Spleen (tissue), 7 donors: ENCODE results near the gene PIPOX.

Experiments used
- POLR2A ChIP-seq, 3 donors: fragments of 450-650 bp; IDR thresholded peaks; one replicate each; pipeline ENCODE4 v1.5.1; 2017; ENCODE audit warnings: antibody characterized with exemption in 3 of 3, mild to moderate bottlenecking in 1 of 3
- TF ChIP-seq, protein P1 (sequence below), 11 experiments: fragments of 200-600 bp in 7 of 11; fragments of 450-650 bp in 4 of 11; sonication (generic) in 4 of 11; IDR thresholded peaks in 8 of 11; conservative IDR thresholded peaks in 3 of 11; 1 replicate in 7 of 11; 2 replicates in 4 of 11; pipeline versions ENCODE4 v1.4.0 to v1.8.0; 2016 to 2021; ENCODE audit warnings: antibody characterized with exemption in 11 of 11, inconsistent platforms in 4 of 11, mild to moderate bottlenecking in 1 of 11
- donor health status: DM: no; HTN: no; CAD: no; lungs with moderate emphysema.
- donor health status: DM: no; HTN: no; CAD: no.
- donor health status: DM: no; HTN: no; CAD: no.

DNA sequence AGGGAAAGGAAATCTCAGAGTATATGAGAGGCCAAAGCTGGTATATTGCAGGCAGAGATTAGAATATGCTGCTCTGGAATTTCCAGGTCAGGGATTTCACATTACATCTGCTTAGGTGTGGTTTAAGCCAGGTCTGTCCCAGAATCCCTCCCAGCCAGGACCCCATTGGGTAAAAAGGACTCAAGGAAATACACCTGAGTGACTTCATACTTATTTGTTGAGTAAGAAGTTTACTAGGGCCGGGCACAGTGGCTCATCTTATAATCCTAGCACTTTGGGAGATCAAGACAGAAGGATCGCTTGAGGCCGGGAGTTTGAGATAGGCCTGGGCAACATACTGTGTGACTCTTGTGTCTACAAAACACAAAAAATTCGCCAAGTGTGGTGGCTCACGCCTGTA is 7.2 kb downstream of the PIPOX start:
- no peak for TF ChIP-seq POLR2A (IDR thresholded peaks at IDR 0.05)
- TF ChIP-seq, protein P1, sequence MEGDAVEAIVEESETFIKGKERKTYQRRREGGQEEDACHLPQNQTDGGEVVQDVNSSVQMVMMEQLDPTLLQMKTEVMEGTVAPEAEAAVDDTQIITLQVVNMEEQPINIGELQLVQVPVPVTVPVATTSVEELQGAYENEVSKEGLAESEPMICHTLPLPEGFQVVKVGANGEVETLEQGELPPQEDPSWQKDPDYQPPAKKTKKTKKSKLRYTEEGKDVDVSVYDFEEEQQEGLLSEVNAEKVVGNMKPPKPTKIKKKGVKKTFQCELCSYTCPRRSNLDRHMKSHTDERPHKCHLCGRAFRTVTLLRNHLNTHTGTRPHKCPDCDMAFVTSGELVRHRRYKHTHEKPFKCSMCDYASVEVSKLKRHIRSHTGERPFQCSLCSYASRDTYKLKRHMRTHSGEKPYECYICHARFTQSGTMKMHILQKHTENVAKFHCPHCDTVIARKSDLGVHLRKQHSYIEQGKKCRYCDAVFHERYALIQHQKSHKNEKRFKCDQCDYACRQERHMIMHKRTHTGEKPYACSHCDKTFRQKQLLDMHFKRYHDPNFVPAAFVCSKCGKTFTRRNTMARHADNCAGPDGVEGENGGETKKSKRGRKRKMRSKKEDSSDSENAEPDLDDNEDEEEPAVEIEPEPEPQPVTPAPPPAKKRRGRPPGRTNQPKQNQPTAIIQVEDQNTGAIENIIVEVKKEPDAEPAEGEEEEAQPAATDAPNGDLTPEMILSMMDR (IDR thresholded peaks at IDR 0.05 in 8 of 11, conservative IDR thresholded peaks at IDR 0.05 in 3 of 11): no peak
